Spleen (tissue), 11 donors: ENCODE measurements around the gene RAET1G. TPM values are rescaled to one million over a fixed set of nuclear protein-coding genes. Genes with fewer than 3 reads are reported as not detected.
A peak's percentile ranks its signal among the peaks of the same experiment; 100 is the strongest.

Experiments used
- DNase-seq: peaks from one replicate; pipeline ENCODE4 v3.0.0-alpha.2; 2020
- H3K27ac ChIP-seq, 8 donors: fragments of 200-600 bp; sonication (generic) in 7 of 8; 1 replicate in 4 of 8; 2 replicates in 4 of 8; pipeline versions ENCODE4 v1.5.0 to v1.8.0; 2016 to 2021; ENCODE audit warnings: inconsistent platforms in 4 of 8, mild to moderate bottlenecking in 4 of 8, moderate library complexity in 1 of 8
- H3K27me3 ChIP-seq, 7 donors: fragments of 200-600 bp; sonication (generic) in 6 of 7; replicated peaks in 1 of 7; 1 replicate in 4 of 7; 2 replicates in 3 of 7; pipeline versions ENCODE4 v1.5.0 to v1.8.0; 2016 to 2021; ENCODE audit warnings: inconsistent platforms in 3 of 7, mild to moderate bottlenecking in 1 of 7
- H3K36me3 ChIP-seq, 6 donors: fragments of 200-600 bp; sonication (generic) in 5 of 6; 1 replicate in 4 of 6; 2 replicates in 2 of 6; pipeline versions ENCODE4 v1.5.0 to v1.8.0; 2016 to 2021; ENCODE audit warnings: inconsistent platforms in 2 of 6
- H3K4me1 ChIP-seq, 6 donors: fragments of 200-600 bp; sonication (generic) in 5 of 6; 1 replicate in 3 of 6; 2 replicates in 3 of 6; pipeline versions ENCODE4 v1.5.0 to v1.8.0; 2016 to 2021; ENCODE audit warnings: inconsistent platforms in 3 of 6
- H3K4me3 ChIP-seq, 8 donors: fragments of 200-600 bp; sonication (generic) in 7 of 8; 1 replicate in 4 of 8; 2 replicates in 4 of 8; pipeline versions ENCODE4 v1.5.0 to v1.8.0; 2016 to 2021; ENCODE audit warnings: inconsistent platforms in 4 of 8, mild to moderate bottlenecking in 4 of 8, moderate library complexity in 2 of 8
- H3K9me3 ChIP-seq, 8 donors: fragments of 200-600 bp; sonication (generic) in 7 of 8; 1 replicate in 4 of 8; 2 replicates in 4 of 8; pipeline versions ENCODE4 v1.5.0 to v1.8.0; 2016 to 2021; ENCODE audit warnings: inconsistent platforms in 4 of 8
- CTCF ChIP-seq, 11 experiments: fragments of 200-600 bp in 7 of 11; fragments of 450-650 bp in 4 of 11; sonication (generic) in 4 of 11; IDR thresholded peaks in 8 of 11; conservative IDR thresholded peaks in 3 of 11; 1 replicate in 7 of 11; 2 replicates in 4 of 11; pipeline versions ENCODE4 v1.4.0 to v1.8.0; 2016 to 2021; ENCODE audit warnings: antibody characterized with exemption in 11 of 11, inconsistent platforms in 4 of 11, mild to moderate bottlenecking in 1 of 11
- POLR2A ChIP-seq, 3 donors: fragments of 450-650 bp; IDR thresholded peaks; one replicate each; pipeline ENCODE4 v1.5.1; 2017; ENCODE audit warnings: antibody characterized with exemption in 3 of 3, mild to moderate bottlenecking in 1 of 3
- POLR2AphosphoS5 ChIP-seq, 3 donors: sonication (generic); formaldehyde crosslinking; IDR thresholded peaks; one replicate each; pipeline ENCODE4 v1.5.1; 2017; ENCODE audit warnings: antibody characterized with exemption in 3 of 3
- WGBS, 5 donors: extraction: QIAGEN DNeasy Blood & Tissue Kit in 3 of 5; methylation state at CpG; one replicate each; pipeline versions ENCODE4 v1.1.5 to v1.1.7; 2013 to 2018; 5-methylcytosine and 5-hydroxymethylcytosine counted together
- intact Hi-C: fragments of 100-400 bp; cut with DNase I; formaldehyde crosslinking; loops from one replicate; pipeline ENCODE4 v1.15.0; 2023; ENCODE audit warnings: low total_unique reads
- polyA plus RNA-seq, 3 donors: library from polyadenylated mRNA; stranded (reverse); fragments of 200-250 nt; gene quantifications; one replicate each; pipeline ENCODE4 v1.2.1, GENCODE V29; 2013
- total RNA-seq, 7 donors: library from RNA; depleted of rRNA in 3 of 7; stranded (reverse); fragments of >200 nt in 3 of 7; fragmentation: NEBNext Ultra II Directional in 4 of 7; extraction: Animal tissue kit (Norgen Biotek cat#: 25700) in 4 of 7; gene quantifications; one replicate each; pipeline versions ENCODE4 v1.1.0 to v1.2.1, GENCODE V29; 2016 to 2021
- donor health status: healthy with polysubstance abuse.
- donor health status: DM: no; HTN: no; CAD: no; lungs with moderate emphysema.
- donor health status: DM: no; HTN: no; CAD: no.
- donor health status: Bipolar disorder and iron deficiency.
- donor health status: healthy.
- donor health status: DM: no; HTN: no; CAD: no.
- donor health status: DM: yes; HTN: yes; CAD: no.

The RAET1G gene
- total and polyA plus RNA-seq, 10 donors: 0.09 to 1.2 TPM; not detected in 8

- 14 to 26% (median 17%) methylated on average over 6 of the region's 6 CpGs for whole genome bisulfite sequencing, 5 donors
Measured at GRCh38 chr6:149939909-149940671, 17.2 kb upstream of the RAET1G start.

GRCh38 chr6:149939356-149939648 is 16.4 kb upstream of the RAET1G start:
- Histone ChIP-seq H3K4me3 (peak overlapping the region in 2 of 8 donors; percentile 55 to 74), H3K9me3 (no peaks in the 10 kb centered on the region), H3K4me1 (peaks cover 11 to 49% (median 34%) of the 10 kb centered on the region in 6 donors), H3K36me3 (no peaks in the 10 kb centered on the region), H3K27ac (no peak overlapping the region), H3K27me3 (peaks cover 2 to 92% (median 79%) of the 10 kb centered on the region in 7 donors)
- 16 to 32% (median 28%) methylated on average over 5 of the region's 5 CpGs for WGBS, 5 donors
- TF ChIP-seq POLR2AphosphoS5 (IDR thresholded peaks at IDR 0.05) (no peak), CTCF (IDR thresholded peaks at IDR 0.05 in 8 of 11, conservative IDR thresholded peaks at IDR 0.05 in 3 of 11) (no peak), POLR2A (IDR thresholded peaks at IDR 0.05) (no peak)
- no peak for DNase-seq
- intact Hi-C loops: no loop called here

More at GRCh38 chr6:149939909-149940671, 17.2 kb upstream of the RAET1G start:
- no peak for DNase-seq
- Histone ChIP-seq H3K4me3 (peak overlapping the region in 1 of 8 donors; percentile 15), H3K27me3 (peaks cover 2 to 84% (median 71%) of the 10 kb centered on the region in 7 donors), H3K9me3 (no peaks in the 10 kb centered on the region), H3K4me1 (peaks cover 11 to 47% (median 34%) of the 10 kb centered on the region in 6 donors), H3K27ac (no peak overlapping the region), H3K36me3 (no peaks in the 10 kb centered on the region)
- TF ChIP-seq CTCF (IDR thresholded peaks at IDR 0.05 in 8 of 11, conservative IDR thresholded peaks at IDR 0.05 in 3 of 11) (no peak), POLR2A (IDR thresholded peaks at IDR 0.05) (no peak), POLR2AphosphoS5 (IDR thresholded peaks at IDR 0.05) (no peak)
- intact Hi-C loops: no loop called here

- 1 to 2% (median 1%) methylated on average over 35 to 58 of the region's 58 CpGs for WGBS, 5 donors
- Histone ChIP-seq H3K27ac (no peak overlapping the region), H3K36me3 (no peaks in the 10 kb centered on the region), H3K9me3 (no peaks in the 10 kb centered on the region), H3K27me3 (peaks cover 2 to 98% (median 82%) of the 10 kb centered on the region in 7 donors), H3K4me3 (peak overlapping the region; percentile 32 to 74 (median 44)), H3K4me1 (peaks cover 11 to 50% (median 34%) of the 10 kb centered on the region in 6 donors)
- peak in 2 of 3 donors; percentile 49 to 70 for TF ChIP-seq POLR2AphosphoS5 (IDR thresholded peaks at IDR 0.05)
- no peak for TF ChIP-seq CTCF (IDR thresholded peaks at IDR 0.05 in 8 of 11, conservative IDR thresholded peaks at IDR 0.05 in 3 of 11)
- intact Hi-C loops: no loop called here
- DNase-seq: peak; percentile 83
Measured at GRCh38 chr6:149938571-149939355, 15.8 kb upstream of the RAET1G start.
